Activated effector memory CD4-positive, alpha-beta T cell treated with Interleukin-2 at 50 U/mL for 16 hours (primary cell): ENCODE measurements around the gene GAL.

Source experiments
- DNase-seq: peaks from one replicate; pipeline ENCODE4 v3.0.0-alpha.2; 2020

Gene GAL

DNA sequence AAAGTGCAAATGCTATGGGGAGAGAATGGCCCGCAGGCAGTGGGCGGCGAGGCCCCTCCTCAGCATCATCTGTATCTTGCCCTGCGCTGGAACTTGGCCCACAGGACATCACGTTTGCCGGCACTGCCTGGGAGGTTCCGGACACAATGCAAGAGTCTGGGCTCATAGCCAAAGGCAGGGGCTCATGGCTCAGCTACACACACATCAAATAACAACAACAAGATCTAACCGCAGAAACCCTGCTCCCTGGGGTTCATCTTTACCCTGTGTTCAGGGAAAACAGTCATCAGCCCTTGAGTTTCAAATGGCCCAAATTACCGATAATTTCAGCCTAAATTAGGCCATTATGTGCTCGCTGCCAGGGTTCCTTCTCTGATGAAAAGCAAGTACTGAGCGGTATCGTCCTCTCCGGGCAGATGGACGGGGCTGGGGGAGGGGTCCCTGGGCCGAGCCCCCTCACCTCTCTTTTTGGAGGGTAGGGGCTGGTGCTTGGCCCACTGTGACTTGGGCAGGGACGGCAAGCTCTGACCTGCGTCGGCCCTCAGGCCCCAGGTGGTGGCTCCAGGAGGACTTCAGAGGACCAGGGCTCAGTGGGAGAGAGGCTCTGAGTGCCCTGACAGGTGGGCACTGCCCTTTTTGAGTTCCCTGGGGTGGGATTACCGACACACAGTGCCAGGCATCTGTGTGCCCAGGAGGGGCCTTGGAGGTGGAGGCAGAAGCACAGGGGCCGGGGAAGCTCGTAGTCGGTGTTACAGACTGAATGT lies 25.0 kb upstream of the GAL start:
- no peak for DNase-seq

DNA sequence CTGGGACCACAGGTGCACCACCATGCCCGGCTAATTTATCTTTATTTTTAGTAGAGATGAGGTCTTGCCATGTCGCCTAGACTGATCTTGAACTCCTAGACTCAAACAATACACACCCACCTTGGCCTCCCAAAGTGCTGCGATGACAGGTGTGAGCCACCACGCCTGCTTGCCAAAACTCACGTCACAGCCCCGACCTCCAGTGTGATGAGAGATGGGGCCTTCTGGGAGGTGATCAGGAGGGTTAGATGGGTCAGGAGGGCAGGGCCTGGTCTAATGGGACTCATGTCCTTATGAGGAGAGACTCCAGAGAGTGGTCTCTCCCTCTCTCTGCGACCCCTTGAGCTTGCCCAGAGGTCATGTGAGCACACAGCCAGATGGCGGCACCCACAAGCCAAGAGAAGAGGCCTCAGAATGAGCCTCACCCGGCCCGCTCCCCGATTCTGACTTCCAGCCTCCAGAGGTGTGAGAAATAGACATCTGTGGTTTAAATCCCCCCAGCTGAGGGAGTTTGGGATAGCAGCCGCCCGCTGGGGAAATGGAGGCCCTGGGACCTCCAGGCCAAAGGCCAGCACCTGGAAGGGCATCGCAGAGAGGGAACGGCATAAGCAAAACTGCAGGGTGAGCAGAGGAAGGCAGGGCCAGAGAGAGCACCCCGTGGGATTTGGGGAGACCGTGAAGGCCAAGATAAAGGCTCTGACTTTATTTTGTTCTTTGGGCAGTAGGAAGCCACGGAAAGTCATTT lies 24.1 kb upstream of the GAL start:
- DNase-seq, result no peak

DNA sequence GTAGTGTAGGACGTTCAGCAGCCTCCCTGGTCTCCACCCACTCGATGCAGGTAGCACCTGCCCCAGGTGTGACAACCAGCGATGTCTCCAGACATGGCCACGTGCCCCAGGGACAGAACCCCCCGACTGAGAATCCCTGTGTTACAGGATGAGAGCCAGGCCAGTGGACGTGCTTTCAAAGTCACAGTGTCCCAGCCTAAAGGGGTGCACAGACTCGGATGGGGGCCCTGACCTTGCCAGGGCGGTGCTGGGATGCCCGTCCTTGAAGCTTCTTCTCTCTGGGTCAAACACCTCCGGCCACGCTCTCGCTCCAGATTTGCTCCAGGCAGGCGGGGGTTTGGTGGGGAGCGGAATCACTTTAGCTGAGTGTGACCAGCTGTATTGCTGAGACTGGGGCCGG lies 23.3 kb upstream of the GAL start:
- DNase-seq, result no peak

DNA sequence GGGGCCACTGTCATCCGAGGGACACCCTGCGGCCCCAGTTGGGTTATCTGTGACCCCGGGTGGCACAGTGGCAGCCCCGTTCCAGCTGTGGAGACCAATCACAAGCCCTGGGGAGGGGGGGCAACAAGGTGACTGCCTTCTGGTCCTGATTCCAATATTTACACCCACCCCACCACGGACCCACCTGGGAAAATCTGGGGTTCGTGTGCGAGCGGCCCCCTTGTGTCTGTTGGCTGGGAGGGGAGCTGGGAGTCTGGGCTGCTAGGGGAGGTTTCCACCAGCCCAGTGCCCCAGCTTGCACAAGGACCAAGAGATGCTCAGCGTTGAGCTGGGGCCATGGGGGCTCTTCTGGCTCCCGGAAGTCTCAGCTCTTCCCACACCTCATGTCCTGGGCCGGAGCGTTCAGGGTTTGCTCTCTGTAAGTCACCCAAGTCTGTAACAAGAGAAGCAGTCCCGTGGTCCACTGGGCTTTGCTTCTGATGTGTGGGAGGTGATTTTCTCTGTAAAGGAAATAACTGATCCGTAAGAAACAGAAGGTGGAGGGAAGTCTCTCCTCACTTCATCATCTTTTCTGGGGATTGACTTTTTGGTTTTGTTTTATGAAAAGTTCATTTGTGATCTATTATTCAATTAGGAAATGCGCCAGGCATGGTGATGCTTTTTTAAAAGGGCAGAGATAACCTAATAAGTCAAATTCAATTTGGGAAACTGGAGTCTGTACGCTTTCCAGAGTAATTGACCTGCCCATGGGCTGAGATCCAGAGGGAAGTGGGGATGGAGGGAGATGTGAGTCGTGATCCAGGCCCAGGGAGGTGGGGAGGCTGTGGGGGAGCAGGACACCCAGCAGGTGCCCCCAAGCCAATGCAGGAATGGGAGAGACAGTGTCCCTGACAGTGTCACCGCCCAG lies 22.4 kb upstream of the GAL start:
- no peak for DNase-seq

DNA sequence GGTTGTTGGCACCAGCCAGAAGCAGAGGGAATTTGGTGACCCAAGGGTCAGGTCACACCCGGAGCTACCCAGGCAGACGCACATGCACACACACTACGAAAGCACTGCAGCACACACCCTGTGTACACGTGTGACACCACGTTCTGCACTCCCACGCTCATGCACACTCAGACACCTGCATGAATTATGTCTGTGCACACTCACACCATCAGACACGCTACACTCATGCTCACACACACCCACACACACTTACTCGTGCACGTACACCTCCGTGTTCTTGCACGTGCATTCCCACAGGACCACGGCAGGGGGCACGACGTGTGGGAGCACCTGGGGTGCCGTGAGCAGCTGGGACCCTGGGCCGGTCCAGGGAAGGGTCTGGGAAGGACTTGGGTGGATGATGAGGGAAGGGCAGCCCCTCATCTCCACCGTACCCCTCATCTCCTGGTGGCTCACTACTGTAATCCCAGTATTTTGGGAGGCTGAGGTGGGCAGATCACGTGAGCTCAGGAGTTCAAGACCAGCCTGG lies 20.8 kb upstream of the GAL start:
- DNase-seq, result no peak

DNA sequence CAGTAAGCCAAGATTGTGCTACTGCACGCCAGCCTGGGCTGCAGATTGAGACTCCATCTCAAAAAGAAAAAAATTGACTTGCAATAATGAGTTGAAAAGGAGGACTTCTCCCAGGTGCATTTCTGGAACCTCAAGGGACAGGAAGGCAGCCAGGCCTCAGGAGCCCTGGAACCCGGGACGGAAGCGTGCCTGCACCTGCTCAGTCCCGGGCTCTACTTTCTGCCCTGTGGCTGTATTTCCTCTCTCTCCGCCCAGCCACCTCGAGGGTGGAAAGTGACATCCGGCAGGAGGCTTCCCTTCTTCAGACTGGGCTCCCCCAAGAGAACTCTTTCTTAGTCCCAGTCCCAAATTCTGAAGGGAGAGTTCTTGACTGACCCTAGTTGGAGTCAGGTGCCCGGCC lies 20.2 kb upstream of the GAL start:
- no peak for DNase-seq

DNA sequence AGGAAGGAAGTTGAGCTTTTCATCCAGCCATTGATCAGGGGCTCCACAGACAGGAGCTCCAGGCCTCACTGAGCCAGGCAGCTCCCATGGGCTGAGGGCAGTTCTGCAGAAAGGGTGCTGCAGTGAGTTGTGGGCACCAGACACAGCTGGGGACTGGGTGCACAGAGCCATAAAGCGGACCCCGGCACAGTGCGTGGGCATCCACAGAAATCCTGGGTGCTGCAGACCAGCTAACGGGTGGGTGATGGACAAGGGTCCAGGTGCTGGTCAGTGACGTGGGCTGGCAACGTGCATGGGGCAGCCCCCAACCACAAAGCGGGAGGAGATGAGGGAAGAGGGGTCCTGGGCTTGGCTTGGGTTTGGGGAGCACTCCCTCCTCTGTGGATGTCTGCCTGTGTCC lies 19.4 kb upstream of the GAL start:
- DNase-seq, result no peak

DNA sequence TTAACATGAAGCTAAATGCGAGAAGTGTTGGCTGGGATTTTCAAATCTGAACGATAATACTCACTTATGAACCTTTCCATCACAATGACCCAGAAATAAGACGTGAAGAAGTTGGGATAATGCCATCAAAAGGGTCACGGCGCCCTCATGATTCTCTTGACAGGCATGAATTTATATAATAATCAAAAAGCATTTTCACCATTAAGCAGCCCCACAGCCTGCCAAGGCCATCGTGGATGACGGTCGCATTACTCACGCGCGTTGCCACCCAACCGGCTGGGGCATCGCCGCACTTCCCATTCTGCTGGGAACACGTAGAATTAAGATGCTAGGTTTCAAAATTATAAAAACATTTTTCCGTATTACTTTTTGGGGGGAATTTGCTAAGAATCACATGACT lies 18.9 kb upstream of the GAL start:
- DNase-seq, result no peak

DNA sequence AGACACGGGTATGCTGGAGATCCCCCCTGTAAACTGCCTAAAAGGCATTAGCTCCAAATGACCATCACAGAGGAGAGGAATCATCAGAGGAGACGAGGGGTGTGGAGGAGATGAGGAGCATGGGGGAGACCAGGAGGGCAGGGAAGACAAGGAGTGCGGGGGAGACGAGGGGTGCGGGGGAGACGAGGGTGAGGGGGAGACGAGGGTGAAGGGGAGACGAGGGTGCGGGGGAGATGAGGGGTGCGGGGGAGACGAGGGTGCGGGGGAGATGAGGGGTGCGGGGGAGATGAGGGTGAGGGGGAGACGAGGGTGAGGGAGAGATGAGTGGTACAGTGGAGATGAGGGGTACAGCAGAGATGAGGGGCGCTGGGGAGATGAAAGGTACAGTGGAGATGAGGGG lies 17.5 kb upstream of the GAL start:
- DNase-seq, result no peak

DNA sequence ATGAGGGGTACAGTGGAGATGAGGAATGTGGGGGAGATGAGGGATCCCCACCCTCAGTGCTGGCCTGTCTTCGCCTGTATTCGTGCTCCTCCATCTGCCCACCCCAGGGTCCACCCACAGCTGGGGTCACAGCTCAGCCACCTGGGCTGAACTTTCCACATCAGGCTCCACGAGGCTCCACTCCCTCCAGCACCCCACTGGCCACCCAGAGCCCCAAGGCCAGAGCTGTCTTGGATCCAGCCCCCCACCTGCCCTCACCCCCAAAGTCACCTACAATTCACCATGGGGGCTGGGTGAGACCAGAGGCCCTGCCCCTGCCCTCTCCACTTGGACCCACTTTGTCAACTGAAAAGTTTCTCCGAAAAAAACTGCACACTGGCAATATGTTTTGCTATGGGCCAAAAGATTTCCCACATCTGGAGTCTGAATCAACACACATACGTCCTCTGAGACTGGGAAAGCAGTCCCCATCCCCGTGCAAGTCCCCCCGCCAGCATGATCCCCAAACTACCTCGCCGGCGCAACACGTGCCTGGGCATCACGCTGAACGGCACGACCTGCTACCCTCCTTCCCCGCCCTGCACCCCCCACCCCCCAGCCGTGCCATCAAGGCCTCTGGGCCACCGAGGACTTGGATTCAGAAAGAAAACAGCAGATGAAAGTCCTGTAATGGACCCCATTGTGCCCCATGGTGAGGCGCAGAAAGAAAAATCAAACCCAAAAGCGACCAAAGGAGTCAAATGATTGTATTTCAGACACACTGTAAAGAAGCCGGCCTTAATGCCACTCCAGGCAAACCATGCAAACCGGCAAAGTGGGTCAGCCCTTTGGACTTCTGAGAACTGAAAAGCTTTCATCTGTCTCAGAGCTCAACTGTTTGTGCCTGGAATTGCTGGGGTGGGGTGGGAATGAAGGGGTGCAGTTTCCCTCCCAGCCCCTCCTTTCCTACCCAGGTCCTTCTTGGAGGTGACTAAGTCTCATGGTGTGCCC lies 16.5 kb upstream of the GAL start:
- DNase-seq, result no peak

DNA sequence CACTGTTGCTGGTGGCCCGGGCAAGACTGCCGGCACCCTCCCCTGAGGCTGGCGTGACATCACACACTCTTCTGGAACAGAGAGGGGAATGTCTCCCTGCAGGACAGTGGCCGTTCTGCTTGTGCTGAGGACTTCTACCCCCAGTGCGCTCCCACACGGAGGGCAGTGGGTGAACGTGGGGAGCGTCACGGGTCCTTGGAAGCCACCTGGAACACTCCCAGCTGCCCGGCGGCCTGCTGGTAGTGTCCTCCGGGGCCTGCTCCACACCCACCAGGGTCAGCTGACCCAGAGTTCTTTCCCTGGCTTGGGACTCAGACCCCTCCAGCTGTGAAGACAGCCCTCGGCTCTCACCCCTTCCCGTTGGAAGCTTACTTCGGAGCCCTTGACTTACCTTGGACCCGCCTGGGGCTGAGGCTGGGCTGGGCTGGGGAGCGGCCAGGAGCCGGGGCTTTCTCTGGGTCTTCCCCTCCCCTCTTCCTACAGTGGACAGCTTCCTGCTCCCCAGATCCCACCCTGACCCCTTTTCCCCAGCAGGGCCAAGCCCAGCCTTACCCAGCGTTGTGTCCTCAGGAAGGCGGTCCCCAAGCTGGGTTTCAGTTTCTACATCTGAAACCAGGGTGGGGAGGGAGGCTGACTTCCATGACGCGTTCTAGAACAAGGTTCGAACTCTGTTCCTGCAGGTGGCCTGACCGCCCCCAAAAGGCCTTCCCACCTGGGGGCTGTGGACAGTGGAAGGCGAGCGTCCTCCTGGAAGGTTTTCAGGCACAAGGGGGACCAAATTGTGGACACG lies 14.8 kb upstream of the GAL start:
- DNase-seq, result no peak

DNA sequence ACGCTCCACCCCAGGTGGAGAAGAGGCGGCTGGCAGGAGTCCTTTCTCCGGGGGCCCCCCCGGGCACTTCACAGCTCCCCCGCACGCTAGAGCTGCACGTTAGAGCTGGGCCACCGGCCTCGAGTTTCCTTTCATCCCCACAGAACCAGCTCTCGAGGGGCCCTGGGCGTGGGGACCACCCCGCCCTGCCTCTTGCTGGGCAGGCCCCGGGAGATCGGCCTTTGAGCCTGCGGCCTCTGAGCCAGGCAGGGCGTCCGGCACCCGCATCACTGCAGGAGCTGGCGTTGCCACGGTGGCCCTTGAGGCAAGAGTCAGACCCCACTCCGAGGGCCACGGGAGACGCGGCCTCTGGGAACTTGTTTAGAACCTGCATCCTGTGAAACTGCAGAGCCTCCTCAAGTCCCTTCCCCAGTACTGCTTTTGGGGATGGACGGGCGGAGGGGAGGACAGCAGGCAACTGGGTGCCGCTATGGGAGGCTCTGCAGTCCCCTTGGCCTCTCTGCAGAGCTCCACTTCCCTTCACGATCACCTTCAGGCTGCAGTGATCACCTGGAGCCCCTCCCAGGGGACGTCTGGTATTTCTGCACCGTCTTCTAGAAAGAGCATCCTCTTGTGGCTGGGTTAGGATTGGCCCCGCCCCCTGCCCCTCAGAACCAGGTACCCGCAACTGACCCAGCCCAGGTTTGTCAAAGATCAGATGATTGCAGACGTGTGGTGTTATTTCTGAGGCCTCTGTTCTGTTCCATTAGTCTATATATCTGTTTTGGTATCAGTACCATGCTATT lies 13.9 kb upstream of the GAL start:
- DNase-seq, result no peak

DNA sequence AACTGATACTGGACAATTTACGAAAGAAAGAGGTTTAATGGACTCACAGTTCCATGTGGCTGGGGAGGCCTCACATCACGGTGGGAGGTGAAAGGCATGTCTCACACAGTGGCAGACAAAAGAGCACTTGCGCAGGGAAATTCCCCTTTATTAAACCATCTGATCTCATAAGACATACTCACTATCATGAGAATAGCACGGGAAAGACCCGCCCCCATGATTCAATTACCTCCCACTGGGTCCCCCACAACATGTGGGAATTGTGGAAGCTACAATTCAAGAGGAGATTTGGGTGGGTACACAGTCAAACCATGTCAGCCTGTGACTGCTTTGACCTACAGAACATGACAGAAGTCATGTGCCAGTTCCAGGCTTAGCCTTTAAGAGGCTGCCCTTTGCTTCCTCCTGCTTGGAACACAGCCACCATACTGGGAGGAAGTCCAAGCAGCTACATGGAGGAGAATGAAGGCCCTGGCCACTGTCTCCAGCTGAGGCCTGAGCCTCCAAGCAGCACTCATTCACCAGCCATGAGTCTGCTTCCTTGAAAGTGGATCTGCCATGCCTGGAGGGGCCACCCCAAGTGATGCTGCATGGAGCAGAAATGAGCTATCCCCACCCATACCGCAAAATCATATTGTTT lies 10.9 kb upstream of the GAL start:
- DNase-seq, result no peak

DNA sequence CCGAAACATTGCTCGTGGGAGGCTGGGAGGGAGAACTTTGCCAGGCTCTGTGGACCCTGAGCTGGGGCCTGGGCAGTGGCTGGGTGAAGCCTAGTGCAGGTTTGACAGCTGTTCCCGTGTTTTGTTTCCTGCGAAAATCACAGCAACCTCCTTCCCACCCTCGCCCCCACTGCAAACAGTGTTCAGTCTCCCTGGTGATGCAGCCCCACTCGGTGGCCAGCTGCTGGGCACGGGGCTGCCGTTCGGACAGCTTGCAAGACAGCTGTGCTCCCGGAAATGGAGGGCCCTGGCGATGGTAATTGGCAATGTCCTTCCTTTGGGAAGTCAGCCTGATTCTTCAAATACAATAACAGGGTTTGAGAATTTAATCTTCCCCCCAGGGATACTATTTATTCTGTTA lies 10.4 kb upstream of the GAL start:
- no peak for DNase-seq

DNA sequence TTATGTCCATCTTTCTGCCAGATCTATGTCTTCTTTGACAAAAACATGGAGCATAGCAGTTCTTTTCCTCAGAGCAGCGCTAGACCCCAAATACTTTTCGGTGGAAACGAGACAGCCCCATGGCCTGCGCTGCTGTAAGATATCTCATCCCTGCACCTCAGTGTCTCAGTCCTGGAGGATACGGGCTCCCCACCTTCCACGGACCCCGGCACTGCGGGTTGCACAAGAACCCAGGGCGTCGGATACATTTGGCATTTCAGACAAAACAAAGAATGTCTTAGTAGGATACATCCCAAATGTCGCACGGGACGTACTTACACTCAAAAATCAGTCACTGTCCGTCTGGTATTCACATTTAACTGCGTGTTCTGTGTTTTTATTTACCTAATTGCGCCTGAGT lies 9.9 kb upstream of the GAL start:
- DNase-seq, result no peak

DNA sequence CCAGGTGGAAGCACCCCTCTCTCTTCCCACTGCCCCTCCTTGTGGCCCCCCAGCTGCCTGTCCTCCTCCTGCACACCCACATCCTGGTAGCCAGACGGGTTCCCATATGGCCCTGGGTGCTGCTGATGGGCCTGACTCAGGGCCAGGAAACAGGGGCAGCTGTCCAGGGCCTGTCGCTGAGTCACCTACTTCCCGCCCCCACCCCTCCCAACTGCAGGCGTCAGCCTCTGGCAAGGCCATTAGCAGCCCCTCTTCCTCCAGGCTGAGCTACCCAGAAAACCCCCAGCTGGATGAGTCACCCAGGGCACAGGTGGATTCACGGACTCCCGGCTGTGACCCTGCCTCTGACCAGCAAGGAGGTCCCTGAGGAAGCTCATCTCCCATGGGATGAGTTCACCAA lies 6.9 kb upstream of the GAL start:
- DNase-seq, result no peak

DNA sequence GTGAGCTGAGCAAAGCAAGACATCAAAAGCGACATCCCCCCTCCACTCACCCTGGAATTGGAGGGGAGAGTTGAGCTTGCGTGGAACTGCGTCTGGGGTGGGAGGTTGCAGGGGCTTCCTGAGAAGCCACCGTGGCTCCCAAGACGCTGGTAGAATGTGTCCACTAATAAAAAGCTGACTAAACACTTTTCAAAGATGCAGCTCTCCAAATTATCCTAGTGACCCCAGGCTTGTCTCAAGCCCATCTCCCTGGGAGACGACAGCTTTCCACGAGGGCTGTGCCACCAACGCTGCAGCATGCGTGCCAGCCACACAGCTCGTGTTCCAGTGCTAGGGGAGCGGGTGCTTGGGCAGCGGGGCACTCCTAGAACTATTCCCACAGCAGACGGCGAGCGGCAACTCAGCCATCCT lies 6.3 kb upstream of the GAL start:
- DNase-seq, result no peak

DNA sequence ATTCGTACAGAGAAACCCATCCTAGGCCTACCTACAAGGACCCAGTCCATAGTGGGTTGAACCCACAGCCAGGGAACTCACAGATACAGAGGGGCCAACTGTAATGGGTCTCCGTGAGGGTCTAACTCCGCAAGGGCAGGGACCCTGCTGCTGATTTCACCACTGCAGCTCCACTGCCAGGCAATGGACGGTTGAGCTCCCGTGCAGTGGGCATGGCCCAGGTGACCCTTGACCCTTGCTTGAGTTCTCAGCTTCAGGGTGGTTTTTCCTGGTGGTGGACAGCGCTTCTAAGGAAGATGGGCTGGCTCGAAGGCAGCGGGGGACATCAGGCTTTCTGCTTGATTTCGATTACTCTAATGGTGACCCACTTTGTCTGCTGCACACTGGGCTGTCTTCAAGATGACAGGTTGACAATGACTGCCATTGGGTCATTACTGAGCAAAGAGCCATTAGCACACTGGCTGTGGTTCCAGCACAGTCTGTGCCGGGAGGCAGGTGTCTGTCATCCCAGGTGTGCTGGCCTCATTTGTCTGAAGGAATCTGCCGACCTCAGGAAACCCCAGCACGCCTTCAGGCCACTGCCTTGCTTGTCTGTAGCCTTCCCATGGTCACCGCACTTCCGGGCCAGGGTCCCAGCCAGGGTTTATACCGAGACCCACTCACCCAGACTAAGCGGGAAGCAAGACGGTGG lies 3.7 kb upstream of the GAL start:
- DNase-seq, result no peak

DNA sequence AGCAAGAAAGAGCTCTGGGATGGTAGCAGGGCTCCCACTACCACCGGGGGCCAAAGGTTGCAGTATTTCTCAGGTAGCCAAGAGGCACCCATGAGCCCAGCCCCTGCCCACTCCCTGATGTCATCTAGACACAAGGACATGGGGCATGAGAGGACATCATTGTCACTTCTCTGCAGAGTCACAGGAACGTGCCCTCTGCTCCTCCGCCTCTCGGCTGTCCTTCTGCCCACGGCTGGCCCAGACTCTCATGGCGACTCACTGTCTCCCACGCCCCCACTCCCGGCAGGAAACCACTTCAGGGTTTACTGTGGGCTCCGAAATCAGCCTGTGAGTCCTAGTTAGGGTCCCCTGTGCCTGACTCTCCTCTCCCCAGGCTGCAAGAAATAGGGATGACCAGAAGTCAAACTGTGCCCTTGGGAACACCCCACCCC lies 1.8 kb upstream of the GAL start:
- no peak for DNase-seq
